HG03064 (cell line): ENCODE data around the gene COL27A1.

Experiments
- ATAC-seq: cut with Tn5 transposase; IDR thresholded peaks from one replicate; pipeline ENCODE4 v1.9.1; 2021; ENCODE audit warnings: low read depth; ENCODE audit not compliant: unreplicated experiment

The COL27A1 gene

DNA sequence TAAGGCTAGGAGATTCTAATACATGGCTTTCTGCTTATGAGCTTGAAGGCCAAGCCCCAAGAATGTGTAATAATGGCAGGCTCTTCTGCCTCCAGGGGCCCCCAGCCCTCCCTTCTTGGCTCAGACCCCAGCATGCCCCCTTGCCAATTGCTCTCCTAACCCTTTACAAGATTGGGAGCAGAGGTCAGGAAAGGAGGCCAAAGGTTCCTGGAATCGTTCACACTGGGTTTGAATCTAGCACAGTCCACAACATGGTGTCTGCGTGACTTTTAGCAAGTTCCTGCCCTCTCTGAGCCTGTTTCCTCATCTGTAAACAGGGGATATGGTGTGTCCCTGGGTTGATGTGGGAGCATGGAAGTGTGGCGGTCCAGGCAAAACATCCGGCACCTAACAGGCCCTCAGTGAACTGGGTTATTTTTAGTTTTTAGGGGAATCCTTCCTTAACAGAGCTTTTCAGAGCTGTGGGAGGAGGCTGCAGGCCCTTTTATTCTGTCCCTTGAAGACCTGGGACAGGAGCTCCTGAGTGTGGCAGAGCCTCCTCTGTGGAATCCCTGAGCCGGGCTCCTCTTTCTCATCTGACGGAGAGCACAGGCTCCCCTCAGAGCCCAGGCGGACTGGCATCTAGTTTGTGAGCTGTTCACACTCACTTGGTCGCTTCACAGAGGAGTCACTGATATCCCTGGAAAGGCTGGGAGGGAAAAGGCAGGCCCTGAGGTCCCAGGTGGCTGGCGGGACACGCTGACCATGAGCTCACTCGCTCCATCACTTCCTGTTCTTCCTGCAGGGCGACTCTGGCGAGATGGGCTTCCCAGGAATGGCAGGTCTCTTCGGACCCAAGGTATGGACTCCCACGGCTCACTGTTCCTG is 144.2 kb downstream of the COL27A1 start:
- no peak for ATAC-seq

DNA sequence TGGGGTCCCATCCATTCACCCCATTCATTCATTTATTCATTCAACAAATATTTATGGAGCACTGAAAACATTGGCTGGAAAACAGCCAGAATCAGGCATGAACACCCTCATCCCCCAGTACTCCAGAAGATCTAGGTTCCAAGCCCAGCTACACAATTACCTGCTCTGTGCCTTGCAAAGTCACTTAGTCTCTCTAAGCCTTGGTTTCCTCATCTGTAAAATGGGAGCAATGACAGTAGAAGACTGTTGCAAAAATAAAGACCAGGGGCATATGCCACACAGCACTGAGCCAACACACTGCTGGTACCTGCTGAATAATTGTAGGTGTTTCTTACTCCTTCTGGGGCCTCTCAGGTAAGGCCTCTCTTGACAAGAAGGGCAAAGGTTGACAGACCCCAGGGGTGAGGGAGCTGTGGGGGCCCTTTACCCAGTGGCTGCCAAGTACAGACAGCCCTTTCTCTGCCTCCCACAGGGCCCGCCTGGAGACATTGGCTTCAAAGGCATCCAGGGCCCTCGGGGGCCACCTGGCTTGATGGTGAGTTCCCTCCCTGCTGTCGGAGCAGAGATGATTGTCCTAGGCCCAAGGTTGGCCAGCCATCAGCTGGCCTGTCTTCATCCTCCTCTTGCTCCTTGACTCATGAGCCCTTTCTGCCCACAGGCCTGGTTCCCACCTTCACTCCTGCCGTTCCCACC is 145.0 kb downstream of the COL27A1 start:
- no peak for ATAC-seq

DNA sequence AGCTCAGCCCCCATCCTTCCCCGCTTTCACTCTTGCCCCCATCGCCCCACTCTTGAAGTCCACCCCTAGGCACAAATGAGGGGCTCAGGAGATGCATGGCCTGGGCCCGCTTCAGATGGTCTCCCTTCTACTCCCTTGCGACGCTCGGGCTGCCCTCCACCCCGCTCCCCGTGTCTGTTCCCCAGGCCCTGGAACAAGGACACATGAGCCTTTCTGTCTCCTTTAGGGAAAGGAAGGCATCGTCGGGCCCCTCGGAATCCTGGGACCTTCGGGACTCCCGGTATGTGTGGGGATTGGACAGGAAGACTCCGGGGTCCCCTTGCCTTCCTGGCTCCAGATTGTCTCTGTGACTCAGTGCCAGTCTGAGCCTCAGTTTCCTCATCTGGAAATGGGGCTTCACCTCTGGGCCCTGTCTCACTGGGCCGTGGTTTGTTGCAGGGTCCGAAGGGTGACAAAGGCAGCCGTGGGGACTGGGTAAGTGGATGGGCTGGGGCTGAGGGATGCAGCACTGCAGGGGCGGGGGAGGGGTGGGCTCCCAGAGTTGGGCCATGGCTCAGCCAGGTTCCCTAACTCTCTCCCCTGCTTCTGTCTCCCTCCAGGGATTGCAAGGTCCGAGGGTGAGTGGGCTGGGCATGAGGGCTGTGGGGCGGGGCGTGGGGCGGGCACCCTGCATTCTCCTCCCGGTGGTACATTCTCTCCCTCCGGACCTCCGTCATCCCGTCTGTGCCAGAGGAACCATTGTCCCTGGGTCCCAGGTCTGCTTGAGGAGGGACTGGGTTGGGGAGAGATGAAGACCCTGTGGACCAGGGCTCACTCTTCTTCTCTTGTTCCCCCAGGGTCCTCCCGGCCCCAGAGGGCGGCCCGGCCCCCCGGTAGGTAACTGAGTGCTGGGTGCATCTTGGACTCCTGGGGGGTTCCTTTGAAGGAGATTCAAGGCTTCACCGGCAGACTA is 145.8 kb downstream of the COL27A1 start:
- no peak for ATAC-seq

DNA sequence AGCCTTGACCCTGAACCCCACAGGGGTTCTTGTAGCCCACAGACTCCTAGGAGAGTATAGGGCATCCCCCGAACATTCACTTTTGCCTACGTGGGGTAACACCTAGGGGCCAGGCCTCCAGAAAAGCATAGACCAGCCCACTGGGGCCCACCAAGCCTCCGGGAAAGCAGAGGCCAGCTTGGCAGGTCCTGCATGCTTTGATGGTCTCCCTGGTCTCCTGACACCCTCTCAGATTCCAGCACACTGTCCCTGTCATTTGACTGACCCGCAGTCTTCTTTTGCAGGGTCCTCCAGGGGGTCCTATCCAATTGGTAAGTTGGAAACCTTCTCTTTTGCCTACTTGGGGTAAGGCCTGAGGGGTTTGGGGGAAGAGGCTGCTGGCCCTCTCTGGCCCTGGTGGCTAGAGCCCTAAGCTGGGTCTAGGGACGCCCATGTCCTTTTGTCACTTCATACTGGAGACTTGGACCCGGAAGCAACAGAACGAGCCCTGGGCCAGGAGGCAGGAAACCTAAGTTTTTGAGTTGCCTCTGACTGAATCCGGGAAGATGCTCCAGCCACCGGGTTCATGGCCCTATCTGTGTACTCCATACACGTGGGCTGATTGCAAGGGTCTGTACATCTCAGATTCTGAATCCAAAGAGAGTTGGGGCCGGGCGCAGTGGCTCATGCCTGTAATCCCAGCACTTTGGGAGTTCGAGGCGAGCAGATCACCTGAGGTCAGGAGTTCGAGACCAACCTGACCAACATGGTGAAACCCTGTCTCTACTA is 146.6 kb downstream of the COL27A1 start:
- no peak for ATAC-seq

DNA sequence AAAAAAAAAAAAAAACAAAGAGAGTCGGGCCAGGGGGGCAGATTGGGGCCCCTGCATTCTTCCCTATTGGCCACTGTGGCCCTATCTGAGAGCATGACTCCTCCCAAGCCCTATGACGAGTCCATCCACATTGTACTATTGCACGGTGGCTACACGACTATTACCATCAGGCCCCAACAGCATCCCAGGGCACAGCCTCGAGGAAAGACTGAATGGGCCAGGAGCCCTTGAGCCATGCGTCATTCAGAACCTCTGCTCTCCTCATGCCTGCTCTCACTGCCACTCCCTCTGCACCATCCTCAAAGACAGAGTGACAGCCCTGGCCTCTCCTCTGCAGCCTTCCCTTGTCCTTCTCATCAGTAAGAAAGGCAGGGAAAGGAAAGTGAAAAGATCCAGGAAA is 147.4 kb downstream of the COL27A1 start:
- ATAC-seq, result no peak

DNA sequence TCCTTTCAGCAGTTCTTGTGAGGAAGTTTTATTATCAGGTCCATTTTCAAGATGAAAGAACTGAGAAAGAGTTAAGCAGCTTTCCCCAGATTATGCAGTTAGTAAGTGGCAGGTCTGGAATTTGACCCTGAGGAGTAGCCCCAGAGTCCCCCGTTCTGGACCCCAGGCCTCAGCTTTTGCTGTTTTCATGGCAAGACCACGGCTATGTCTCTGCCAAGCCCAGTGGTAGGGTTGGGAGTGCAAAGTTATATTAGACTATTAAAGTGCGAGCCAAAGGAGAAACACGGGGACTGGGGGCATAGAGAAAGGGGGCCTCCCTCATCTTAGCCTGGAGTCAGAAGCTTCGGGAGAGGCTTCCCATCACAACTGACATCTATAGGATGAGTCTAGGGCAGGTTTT is 148.2 kb downstream of the COL27A1 start:
- no peak for ATAC-seq

DNA sequence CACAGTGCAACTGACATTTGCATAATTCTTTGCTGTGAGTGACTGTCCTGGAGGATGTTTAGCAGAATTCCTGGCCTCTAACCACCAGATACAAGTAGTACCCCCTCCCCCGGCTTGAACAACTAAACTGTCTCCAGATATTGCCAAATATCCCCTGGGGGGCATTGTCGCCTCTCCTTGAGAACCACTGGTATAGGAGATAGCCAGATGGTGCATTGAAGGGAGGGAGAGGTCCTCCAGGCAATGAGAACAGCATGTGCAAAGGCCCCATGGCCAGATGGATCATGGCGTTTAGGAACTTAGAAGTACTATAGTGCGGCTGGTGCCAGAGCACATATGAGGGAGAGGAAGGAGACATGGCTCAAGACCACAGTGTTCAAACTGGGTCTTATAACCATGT is 148.6 kb downstream of the COL27A1 start:
- ATAC-seq, result no peak

DNA sequence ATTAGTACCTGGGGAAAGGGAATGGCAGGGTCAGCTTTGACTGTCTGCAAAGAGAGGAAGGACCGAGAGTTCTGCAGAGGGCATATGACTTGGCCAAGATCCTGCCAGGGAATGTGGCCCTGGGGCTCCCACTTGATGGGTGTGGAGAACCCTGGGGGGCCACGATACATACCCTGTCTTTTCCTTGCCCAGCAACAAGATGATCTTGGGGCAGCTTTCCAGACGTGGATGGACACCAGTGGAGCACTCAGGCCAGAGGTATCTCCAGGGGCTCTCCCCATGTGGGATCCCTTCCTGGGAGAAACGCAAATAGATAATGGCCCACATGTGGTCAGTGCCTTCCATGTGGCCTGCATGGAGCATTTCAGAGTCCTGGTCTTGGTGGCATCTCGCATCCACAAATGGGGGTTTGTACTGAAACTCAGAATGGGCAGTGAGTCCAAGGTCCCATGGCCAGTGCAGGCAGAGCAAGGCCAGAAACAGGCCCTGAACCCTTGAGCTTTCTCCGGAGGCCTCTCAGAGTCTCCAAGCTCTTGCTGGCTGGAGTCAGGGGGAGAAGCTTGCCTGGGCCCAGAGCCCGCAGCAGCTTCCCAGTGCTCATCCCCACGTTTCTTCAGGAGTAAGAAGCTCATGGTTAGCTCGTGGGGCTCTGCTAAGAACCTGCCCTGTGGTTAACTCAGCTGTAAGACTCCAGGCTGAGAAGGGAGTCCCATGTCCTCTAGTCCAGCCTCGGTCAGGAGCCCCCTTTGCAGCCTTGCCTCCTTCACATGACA is 149.3 kb downstream of the COL27A1 start:
- ATAC-seq, result no peak

DNA sequence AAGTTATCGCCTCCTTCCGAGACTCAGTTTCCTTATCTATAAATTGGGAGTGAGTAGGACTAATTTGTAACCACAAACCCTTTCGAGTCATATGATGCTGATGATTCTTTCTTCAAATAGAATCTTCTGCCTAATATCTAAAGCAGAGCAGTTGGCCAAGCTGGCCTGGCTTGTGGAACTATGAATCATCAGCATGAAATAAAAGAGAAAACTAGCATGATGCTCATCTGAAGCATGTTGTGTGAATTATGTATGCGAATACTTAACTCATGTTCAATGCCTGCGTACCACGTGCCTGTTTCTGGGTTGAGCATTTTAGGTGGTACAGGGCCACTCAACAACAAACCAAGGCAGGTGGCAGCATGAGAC is 152.5 kb downstream of the COL27A1 start:
- ATAC-seq, result no peak

DNA sequence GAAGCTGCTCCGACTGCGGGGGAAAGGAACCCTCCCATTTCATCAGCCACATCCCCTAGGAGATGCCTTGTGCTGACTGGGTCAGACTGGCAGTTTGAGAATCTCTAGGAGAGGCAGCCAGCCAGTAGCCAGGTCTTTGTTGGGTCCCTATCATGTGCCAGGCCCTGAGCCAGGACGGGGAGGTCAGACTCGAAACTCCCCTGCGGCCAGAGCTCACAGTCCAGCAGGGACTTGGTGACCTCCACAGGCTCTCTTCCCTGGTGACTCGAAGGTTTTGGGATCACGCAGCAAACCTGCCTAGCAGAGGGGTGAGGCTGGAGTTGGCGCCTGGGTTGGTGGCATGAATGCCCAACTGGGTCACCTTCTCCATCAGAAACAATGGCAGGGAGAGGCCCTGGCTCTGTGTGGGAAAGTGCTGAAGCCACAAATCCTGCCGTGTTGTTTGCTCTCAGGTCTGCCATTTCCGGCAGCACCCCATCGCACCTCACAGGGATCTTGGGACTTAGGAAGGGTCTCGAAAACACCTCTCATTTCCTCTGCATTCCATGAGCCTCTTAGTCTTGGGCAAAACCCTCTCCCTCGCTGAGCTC is 153.1 kb downstream of the COL27A1 start:
- ATAC-seq, result no peak

DNA sequence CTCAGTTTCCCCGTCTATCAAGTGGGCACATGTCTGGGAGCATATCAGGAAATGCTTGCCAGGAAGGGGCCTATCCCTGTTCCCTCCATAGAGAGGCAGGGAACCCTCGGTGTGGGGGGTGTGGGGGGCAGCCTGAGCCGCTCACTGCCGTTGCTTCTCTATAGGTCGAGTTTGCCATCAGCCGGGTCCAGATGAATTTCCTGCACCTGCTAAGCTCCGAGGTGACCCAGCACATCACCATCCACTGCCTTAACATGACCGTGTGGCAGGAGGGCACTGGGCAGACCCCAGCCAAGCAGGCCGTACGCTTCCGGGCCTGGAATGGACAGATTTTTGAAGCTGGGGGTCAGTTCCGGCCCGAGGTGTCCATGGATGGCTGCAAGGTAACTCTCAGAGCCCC is 153.8 kb downstream of the COL27A1 start:
- ATAC-seq, result no peak

DNA sequence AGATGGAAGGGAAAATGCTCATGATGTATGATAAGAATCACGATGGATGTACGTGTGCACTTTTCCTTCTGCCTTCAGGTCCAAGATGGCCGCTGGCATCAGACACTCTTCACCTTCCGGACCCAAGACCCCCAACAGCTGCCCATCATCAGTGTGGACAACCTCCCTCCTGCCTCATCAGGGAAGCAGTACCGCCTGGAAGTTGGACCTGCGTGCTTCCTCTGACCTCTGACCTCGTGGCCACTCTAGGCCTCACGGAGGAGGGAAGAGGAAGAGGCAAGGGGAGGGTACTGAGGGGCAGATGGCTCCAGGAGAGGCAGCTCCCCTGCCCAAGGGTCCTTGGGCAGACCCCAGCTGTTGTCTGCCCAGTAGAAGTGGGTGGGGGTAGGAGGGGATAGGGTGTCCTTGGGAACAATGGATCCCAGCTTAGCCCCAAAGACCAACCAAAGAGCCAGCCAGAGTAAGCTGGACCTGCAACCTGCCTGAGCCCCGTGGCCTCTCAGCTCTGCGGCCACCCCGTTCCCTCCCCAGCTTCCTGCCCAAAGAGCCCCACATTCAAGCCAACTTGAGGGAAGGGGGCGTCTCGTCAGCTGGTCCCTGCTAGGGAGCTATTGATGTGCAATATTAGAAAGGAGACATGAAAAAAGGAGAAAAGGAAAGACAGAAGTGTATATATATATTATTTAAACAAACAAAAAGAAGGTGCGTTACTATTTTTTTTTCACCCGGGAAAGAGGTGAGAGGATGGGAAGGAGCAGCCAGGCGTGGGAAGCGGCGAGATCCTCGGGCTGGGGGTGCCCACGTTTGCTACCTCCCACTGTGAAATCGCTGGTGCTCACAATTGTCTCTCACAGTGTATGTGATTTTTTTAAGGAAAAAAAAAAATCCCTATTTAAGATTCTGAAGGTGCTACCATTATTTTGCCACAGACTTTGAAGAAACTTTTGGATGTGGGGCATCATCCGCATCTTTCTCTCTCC is 155.4 kb downstream of the COL27A1 start:
- ATAC-seq, result no peak

DNA sequence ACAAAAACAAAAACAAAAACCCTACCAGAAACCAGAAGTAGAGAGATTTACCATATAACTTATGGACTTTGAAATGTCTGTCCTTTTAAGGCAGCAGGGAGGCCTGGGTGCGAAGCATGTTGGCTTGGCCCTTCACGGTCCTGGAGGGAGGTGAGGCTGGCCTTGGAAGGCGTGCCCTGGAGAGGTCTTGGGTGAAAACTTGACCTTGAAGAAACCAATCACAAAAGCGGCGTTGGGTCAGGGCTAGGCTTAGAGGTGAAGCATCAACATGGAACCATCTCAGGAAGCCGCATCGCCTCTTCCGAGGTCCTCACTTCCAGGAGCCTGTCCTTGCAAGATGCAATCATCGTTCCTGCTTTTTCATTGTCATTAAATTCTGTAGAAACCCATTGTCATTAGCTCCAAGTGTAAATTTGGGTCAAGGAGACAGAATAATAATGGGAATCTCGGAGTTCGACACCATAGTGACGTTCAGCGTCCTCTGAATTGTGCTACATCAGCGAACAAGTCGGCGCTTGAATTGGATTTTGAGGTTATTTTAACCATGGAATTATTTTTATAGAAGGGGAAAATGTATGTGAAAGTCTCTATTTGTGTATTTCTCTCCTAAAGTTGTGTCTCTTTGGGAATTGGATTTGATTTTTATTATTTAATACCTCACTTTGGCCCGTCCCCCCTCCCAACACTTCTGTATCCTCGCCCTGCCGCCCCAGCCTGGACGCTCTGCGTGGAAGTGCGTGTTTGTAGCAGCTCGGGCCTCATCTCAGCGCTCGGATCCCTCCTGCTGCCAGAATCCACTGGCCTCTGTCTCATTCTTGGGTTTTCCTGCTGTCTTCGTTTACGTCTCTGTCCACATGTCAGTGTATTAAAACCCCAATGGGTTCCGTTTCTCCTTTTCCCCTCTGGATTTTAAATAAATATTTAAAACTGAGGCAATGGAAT is 156.5 kb downstream of the COL27A1 start:
- ATAC-seq, result no peak

DNA sequence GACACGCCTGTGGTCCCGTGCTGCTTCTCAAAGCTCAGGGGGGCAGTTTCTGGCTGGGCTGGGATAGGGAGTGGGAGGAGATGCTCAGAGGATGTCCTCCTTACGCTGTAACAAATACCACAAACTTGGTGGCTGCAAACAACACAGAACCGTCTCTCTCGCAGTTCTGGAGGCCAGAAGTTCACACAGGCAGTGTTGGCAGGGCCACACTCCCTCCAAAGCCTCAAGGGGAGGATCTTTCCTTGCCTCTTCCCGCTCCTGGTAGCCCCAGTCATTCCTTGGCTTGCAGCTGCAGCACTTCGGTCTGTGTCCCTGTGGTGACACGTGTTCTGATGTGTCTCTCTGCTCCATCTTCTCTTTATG is 157.2 kb downstream of the COL27A1 start:
- ATAC-seq, result no peak

DNA sequence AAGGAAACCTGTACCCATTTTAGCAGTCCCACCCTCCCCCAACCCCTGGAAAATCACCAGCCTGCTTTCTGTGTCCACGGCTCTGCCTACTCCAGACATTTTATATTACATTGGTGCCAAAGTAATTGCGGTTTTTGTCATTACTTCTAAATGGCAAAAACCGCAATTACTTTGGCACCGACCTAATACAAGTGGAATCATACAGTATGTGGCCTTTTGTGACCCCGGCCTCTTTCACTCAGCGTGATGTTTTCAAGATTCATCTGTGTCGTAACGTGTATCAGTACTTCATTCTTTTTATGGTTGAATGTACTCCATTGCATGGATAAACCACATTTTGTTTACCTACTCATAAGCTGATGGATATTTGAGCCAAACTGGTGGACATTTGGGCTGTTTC is 157.8 kb downstream of the COL27A1 start:
- no peak for ATAC-seq

DNA sequence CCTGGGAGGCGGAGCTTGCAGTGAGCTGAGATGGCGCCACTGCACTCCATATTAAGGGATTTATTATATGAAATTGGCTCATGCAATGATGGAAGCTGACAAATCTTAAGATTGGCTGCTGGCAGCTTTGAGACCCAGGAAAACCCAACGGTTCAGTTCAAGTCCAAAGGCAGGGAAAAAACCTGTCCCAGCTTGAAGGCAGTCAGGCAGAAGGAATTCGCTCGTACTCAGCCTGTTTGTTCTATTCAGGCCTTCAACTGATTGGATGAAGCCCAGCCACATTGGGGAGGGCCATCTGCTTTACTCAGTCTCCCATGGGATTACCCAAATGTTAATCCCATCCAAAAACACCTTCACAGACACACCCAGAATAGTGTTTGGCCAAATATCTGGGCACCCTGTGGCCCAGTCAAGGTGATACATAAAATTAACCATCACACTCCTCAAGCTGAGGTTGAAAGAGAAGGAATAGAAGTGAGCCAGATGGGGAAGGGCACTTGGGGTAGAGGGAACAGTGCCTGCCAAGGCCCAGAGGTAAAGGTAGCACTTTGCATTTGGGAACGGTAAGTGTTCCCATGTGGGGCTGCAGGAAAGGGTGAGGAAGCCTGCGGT is 159.0 kb downstream of the COL27A1 start:
- ATAC-seq, result no peak
